T47D (cell line): ENCODE data around the gene CHL1.

Experiments used
- DNase-seq, 2 experiments: peaks; one replicate each; pipeline versions ENCODE4 v3.0.0 to v3.0.0-alpha.2; 2011 to 2012; ENCODE audit warnings: low read depth in 1 of 2, low spot score in 1 of 2
- JUND ChIP-seq: IDR thresholded peaks from 2 replicates; pipeline ENCODE4 v1.6.1; 2012; ENCODE audit warnings: low read depth
- in situ Hi-C: cut with HindIII; loops from 2 replicates; pipeline ENCODE4 v1.10.0; 2016; ENCODE audit warnings: low sequenced_read_pairs, low pct_unique_long_range_greater_than_20kb

CHL1 gene

GRCh38 chr3:458653-459310 lies 262.2 kb downstream of the CHL1 start:
- in situ Hi-C loops, result no loop called here
- no peak for DNase-seq
- TF ChIP-seq JUND, result no peak
